ENCODE measurements around the gene C3orf62. TPM values are rescaled to one million over a fixed set of nuclear protein-coding genes. Genes with fewer than 3 reads are reported as not detected.
"Not testable (repeated sequence)": the region's sequence is repeated elsewhere in the genome, so short reads cannot be mapped to it uniquely, and the experiment has no call there.

C3orf62 gene
- total and polyA plus RNA-seq, 4 donors = 0.96 to 3.1 (median 1.6) TPM

GRCh38 chr3:49237344-49237743 is 39.7 kb downstream of the C3orf62 start:
- DNase-seq (ENCODE audit: low spot score) = no peak
- H3K9ac ChIP-seq (ENCODE audit: low read depth in 1 of 2, low read length in 2 of 2) = no peak overlapping the region
- no peaks in the 10 kb centered on the region for H3K36me3 ChIP-seq (ENCODE audit: control insufficient read depth in 4 of 4, insufficient read depth in 3 of 4, low read depth in 1 of 4, low read length in 3 of 4)
- TF ChIP-seq MAX (IDR thresholded peaks at IDR 0.05) = no peak
- no peak overlapping the region for H3K4me3 ChIP-seq (ENCODE audit: low read depth in 1 of 3, low read length in 3 of 3)
- 91% methylated on average over 3 of the region's 3 CpGs for WGBS
- peaks cover 5 to 7% (median 5%) of the 10 kb centered on the region in 4 donors for H3K9me3 ChIP-seq (ENCODE audit: control insufficient read depth in 4 of 4, low read length in 3 of 4)
- no peaks in the 10 kb centered on the region for H3K27me3 ChIP-seq (ENCODE audit: control insufficient read depth in 4 of 4, insufficient read depth in 4 of 4, low read length in 3 of 4)
- no peak overlapping the region for H3K27ac ChIP-seq (ENCODE audit: low read depth in 1 of 2, low read length in 2 of 2)
- no peaks in the 10 kb centered on the region for H3K4me1 ChIP-seq (ENCODE audit: control insufficient read depth in 4 of 4, insufficient read depth in 4 of 4, low read length in 3 of 4)

GRCh38 chr3:49236226-49236625 is 40.8 kb downstream of the C3orf62 start:
- no peak overlapping the region for H3K4me3 ChIP-seq (ENCODE audit: low read depth in 1 of 3, low read length in 3 of 3)
- no peak for TF ChIP-seq FOXA2 (IDR thresholded peaks at IDR 0.05)
- TF ChIP-seq HNF4G (IDR thresholded peaks at IDR 0.05) = no peak
- no peak for TF ChIP-seq ZBTB33 (IDR thresholded peaks at IDR 0.05)
- no peak for TF ChIP-seq TAF1 (conservative IDR thresholded peaks at IDR 0.05)
- TF ChIP-seq MAX (IDR thresholded peaks at IDR 0.05) = no peak
- TF ChIP-seq CTCF (IDR thresholded peaks at IDR 0.05; ENCODE audit: low read depth, low read length, missing input control) = no peak
- TF ChIP-seq EGR1 (IDR thresholded peaks at IDR 0.05; ENCODE audit: low read depth in 2 of 2) = no peak
- TF ChIP-seq RAD21 (IDR thresholded peaks at IDR 0.05) = no peak
- no peak for TF ChIP-seq NR2F2 (IDR thresholded peaks at IDR 0.05)
- no peak for TF ChIP-seq GABPA (IDR thresholded peaks at IDR 0.05 in 1 of 2, conservative IDR thresholded peaks at IDR 0.05 in 1 of 2)
- no peak for TF ChIP-seq ATF3 (IDR thresholded peaks at IDR 0.05)
- no peak for TF ChIP-seq RXRA (IDR thresholded peaks at IDR 0.05)
- TF ChIP-seq REST (IDR thresholded peaks at IDR 0.05) = no peak
- TF ChIP-seq JUND (IDR thresholded peaks at IDR 0.05) = no peak
- TF ChIP-seq SP1 (IDR thresholded peaks at IDR 0.05) = no peak

GRCh38 chr3:49228817-49229216 is 48.2 kb downstream of the C3orf62 start:
- not testable (repeated sequence) for H3K27ac ChIP-seq (ENCODE audit: low read depth in 1 of 2, low read length in 2 of 2); H3K36me3 ChIP-seq (ENCODE audit: control insufficient read depth in 4 of 4, insufficient read depth in 3 of 4, low read depth in 1 of 4, low read length in 3 of 4); DNase-seq (ENCODE audit: low spot score); H3K9ac ChIP-seq (ENCODE audit: low read depth in 1 of 2, low read length in 2 of 2); H3K4me3 ChIP-seq (ENCODE audit: low read depth in 1 of 3, low read length in 3 of 3); H3K4me1 ChIP-seq (ENCODE audit: control insufficient read depth in 4 of 4, insufficient read depth in 4 of 4, low read length in 3 of 4); H3K27me3 ChIP-seq (ENCODE audit: control insufficient read depth in 4 of 4, insufficient read depth in 4 of 4, low read length in 3 of 4)
- peaks cover 12 to 34% (median 14%) of the 10 kb centered on the region in 4 donors for H3K9me3 ChIP-seq (ENCODE audit: control insufficient read depth in 4 of 4, low read length in 3 of 4)
- WGBS = 83% methylated on average over 5 of the region's 5 CpGs

More at GRCh38 chr3:49236226-49236625, 40.8 kb downstream of the C3orf62 start:
- DNase-seq (ENCODE audit: low spot score) = no peak
- Histone ChIP-seq H3K27ac (ENCODE audit: low read depth in 1 of 2, low read length in 2 of 2) (no peak overlapping the region), H3K9ac (ENCODE audit: low read depth in 1 of 2, low read length in 2 of 2) (no peak overlapping the region), H3K9me3 (ENCODE audit: control insufficient read depth in 4 of 4, low read length in 3 of 4) (peaks cover 5 to 14% (median 7%) of the 10 kb centered on the region in 4 donors), H3K27me3 (ENCODE audit: control insufficient read depth in 4 of 4, insufficient read depth in 4 of 4, low read length in 3 of 4) (no peaks in the 10 kb centered on the region), H3K36me3 (ENCODE audit: control insufficient read depth in 4 of 4, insufficient read depth in 3 of 4, low read depth in 1 of 4, low read length in 3 of 4) (no peaks in the 10 kb centered on the region), H3K4me1 (ENCODE audit: control insufficient read depth in 4 of 4, insufficient read depth in 4 of 4, low read length in 3 of 4) (no peaks in the 10 kb centered on the region)
